ENCODE measurements around the gene FGD1. TPM values are rescaled to one million over a fixed set of nuclear protein-coding genes. Genes with fewer than 3 reads are reported as not detected.
"Not testable (repeated sequence)": the region's sequence is repeated elsewhere in the genome, so short reads cannot be mapped to it uniquely, and the experiment has no call there.

FGD1 gene
- 10 to 100 TPM; 13.4 to 21.7 (median 17.9) TPM for polyA plus RNA-seq (ENCODE audit: insufficient read depth in 1 of 5, insufficient read length in 5 of 5, low replicate concordance in 1 of 5)
- long read RNA-seq, donor 1, full-length matches to known transcripts = 2 of 2 reads
- long read RNA-seq, donor 1, partial matches to known transcripts = 0 of 2 reads
- long read RNA-seq, donor 1, other reads (novel, unspliced or antisense) = 0 of 2 reads
- long read RNA-seq, donor 2 = 0 reads
- long read RNA-seq, donor 3, full-length matches to known transcripts = 2 of 14 reads
- long read RNA-seq, donor 3, partial matches to known transcripts = 12 of 14 reads
- long read RNA-seq, donor 3, other reads (novel, unspliced or antisense) = 0 of 14 reads
- long read RNA-seq, donor 4, full-length matches to known transcripts = 3 of 3 reads
- long read RNA-seq, donor 4, partial matches to known transcripts = 0 of 3 reads
- long read RNA-seq, donor 4, other reads (novel, unspliced or antisense) = 0 of 3 reads
- long read RNA-seq, donor 5 = 0 reads
- long read RNA-seq, donor 6, full-length matches to known transcripts = 5 of 5 reads
- long read RNA-seq, donor 6, partial matches to known transcripts = 0 of 5 reads
- long read RNA-seq, donor 6, other reads (novel, unspliced or antisense) = 0 of 5 reads
- long read RNA-seq, donor 7, full-length matches to known transcripts = 2 of 2 reads
- long read RNA-seq, donor 7, partial matches to known transcripts = 0 of 2 reads
- long read RNA-seq, donor 7, other reads (novel, unspliced or antisense) = 0 of 2 reads
- long read RNA-seq, donor 8 = 0 reads

DNA sequence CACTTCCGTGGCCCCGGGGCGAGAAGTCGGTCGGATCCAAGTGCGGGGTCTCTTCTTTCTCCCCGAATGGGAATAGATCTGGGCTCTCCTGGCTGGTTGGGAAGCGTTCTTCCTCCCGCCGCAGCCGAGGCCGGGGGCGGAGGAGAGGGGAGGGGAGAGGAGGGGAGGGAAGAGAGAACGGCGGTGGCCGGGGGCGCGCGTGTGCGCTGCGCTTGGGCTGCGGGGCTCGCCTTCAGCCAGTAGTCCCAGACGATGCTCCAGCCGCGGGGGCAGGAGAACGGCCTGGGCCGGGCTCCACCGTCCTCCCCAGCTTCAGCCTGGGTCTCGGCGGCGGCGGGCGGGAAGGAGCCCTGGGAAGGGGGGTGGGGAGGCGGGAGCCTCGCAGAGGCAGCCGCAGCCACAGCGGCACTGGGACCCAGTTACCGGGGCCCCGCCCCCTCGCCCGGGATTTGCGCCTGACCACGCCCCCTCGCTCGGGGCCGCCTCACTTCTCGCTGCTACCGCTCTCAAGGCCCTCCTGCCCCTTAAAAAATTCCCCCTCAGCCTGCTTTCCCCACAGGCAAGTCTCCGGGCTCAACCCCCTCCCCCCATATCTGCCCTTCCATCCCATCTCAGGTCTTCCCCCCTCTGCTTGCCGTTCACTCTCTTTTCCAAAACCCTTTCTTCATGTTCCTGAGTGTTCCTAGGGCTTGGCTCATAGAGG is at the start of gene FGD1:
Gene FGD1 (minus strand): TSS at position 421 of the 703 bp plus-strand sequence. CDS start 802 bp downstream, outside the sequence.
- DNase-seq = peak; percentile 70

- DNase-seq = not testable (repeated sequence)
These were observed 46.2 kb upstream of the FGD1 start for GRCh38 chrX:54542239-54542638.

DNA sequence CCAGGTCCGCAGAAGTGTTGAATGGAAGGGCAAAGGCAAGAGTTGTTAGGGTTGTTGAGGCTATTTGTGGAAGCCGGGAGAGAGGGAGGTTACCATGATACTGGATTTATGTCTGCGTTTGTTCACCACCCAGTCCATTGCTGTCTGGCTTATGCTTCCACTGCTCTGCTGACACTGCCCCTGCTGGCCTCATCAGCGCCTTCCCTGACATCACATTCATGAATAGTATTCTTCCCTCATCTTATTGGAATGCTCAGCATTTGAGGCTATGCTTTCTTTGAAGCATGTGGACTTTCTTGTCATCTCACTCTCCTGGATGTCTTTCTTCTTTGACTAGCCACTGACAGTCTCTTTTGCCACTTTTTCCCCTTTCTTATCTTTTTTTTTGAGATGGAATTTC is 44.3 kb upstream of the FGD1 start:
- no peak for DNase-seq

GRCh38 chrX:54534271-54534670 is 38.2 kb upstream of the FGD1 start:
- no peak for DNase-seq

DNA sequence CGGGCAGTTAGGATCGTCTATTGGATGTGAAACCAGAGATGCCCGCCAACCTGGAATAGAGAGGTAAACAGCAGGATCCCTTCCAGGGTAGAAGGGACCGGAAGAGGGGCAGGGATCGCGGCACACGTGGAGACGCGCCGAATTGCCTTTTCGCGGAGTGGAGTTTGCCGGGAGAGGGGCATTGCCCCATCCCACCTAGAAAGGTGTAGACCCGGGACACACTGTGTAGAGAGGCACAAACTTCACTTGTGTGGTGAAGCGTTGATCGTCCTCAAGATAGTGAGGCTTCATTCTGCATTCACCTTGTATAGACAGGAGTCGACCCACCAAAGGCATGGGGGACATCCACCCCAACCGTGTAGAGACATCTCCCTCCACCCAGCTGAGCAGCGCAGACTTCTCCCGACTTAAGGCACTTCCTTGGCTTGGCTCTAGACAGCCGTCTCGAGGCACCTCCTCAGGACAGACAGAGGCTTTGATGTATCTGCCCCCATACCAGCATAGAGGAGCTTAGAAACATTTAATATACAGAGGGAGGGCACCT is 34.4 kb upstream of the FGD1 start:
- DNase-seq = no peak

GRCh38 chrX:54529552-54530356 is 33.7 kb upstream of the FGD1 start, which contains the start of gene GNL3L:
TSS of gene GNL3L (plus strand) at chrX:54530219. CDS start at chrX:54532567, 2,348 bp downstream.
- DNase-seq = peak; percentile 83 to 87

GRCh38 chrX:54529151-54529550 is 33.1 kb upstream of the FGD1 start:
- DNase-seq = no peak

- DNase-seq = no peak
These were observed 13.4 kb upstream of the FGD1 start for GRCh38 chrX:54509400-54509799.

DNA sequence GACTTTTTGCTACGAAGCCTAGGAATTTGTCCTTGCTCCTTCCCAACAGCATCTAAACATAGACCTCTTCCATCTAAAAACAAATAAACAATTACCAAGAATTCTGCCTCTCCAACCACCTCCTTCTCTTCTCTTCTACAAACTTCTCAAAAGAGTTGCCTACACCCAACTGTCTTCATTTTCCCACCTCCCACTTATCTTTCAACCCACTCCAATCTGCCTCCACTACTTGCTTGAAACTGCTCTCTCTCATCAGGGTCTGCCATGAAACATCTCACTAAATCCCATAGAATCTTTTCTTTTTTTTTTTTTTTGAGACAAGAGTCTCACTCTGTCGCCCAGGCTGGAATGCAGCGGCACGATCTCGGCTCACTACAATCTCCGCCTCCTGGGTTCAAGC is 902 bp upstream of the FGD1 start:
- no peak for DNase-seq

GRCh38 chrX:54496517-54496852 is 451 bp upstream of the FGD1 start:
- no peak for DNase-seq

DNA sequence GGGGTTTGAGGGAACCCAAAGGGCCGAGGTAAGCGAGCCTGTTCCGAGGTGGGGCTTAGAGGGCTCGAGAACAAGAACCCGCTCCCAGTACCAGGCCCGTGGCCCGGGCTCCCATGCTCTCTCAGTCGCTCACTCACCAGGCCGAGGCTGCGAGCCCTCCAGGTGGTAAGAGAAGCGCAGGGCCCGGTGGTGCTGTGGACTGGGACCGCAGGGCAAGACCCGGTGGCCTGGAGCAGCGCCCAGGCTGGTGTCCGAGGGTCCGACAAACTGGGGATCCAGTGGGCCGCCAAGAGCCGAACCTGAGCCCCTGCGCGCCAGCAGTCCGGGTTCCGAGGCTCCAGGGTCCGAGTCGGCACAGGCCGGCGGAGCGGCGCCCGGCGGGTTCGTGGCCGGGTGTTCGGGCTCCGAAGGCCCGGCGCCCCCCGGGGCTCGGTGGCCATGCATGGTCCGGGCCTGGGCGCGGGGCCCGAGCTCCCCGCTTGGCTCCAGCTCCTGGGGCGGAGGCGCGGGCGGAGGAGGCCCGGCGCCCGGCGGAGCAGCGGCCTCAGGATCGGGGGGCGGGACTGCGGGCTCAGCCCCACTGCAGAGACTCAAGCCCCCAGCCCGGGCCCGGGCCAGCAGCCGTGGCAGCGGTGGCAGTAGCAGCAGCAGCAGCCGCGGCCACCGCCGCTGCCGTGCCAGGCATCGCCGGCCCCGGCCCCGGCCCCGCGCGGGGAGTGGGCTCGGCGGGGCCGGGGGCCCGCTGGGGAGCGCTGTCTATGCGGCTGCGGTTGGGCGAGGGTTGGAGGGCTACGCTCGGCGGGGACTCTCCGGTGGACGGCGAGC is 833 bp downstream of the FGD1 start:
- DNase-seq = no peak

GRCh38 chrX:54494166-54494988 is 1.7 kb downstream of the FGD1 start:
- DNase-seq = no peak

- DNase-seq = no peak
These were observed 3.7 kb downstream of the FGD1 start for GRCh38 chrX:54492340-54492739.

- DNase-seq = not testable (repeated sequence)
These were observed 6.2 kb downstream of the FGD1 start for GRCh38 chrX:54489819-54490218.

DNA sequence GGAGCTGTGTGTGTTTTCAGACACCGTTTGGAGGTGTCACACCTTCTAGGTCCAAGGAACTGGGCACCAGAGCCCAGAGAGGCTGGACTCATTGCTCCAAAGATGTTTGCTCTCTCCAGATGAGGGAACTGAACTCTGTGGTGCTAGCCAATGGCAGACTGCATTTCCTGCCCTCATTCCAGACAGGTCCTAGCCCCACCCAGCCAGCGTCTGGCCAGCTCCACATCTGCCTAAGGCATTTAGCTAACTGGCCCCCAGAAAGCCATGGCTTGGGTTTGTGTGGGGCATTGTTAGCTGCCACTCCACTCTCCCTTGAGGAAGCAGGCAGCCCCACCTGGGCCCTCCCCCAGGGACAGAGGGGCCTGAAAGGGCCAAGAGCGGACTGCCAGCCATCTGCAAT is 11.4 kb downstream of the FGD1 start:
- DNase-seq = no peak

DNA sequence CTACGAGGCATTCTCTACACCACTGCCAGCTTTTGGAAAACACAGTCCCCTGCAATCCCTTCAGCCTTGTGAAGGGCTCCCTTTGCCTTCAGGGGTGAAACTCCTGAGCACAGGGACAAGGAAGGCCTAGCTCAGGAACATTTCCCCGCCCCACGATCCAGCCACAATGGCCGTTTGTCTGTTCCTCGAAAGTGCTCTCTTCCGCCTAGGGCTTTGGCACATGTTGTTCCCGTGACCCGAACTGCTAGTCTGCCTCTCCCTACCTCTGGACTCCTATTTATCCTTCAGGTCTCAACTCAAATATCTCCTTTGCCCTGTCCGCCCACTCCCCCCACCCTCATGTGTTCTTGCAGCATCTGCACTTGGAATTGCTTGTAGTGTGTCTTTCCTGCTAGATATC is 12.1 kb downstream of the FGD1 start:
- DNase-seq = no peak

- no peak for DNase-seq
These were observed 13.0 kb downstream of the FGD1 start for GRCh38 chrX:54482839-54483593.
